HFFc6 (cell line): ENCODE results near the gene BIRC6. TPM values are rescaled to one million over a fixed set of nuclear protein-coding genes. Genes with fewer than 3 reads are reported as not detected.

Experiments used
- DNase-seq: peaks from one replicate; pipeline ENCODE4 v3.0.0-alpha.2; 2018
- H3K27ac Mint-ChIP-seq: 2 replicates; pipeline ENCODE4 v1.8.0; 2020; ENCODE audit warnings: mild to moderate bottlenecking, mixed read lengths
- H3K27me3 Mint-ChIP-seq: 2 replicates; pipeline ENCODE4 v1.8.0; 2021; ENCODE audit warnings: mild to moderate bottlenecking, moderate library complexity, mixed read lengths; ENCODE audit not compliant: insufficient read depth
- H3K36me3 Mint-ChIP-seq: 2 replicates; pipeline ENCODE4 v1.8.0; 2021; ENCODE audit warnings: low read depth, mixed read lengths
- H3K4me1 Mint-ChIP-seq: 2 replicates; pipeline ENCODE4 v1.8.0; 2020; ENCODE audit warnings: low read depth, mixed read lengths
- H3K4me3 Mint-ChIP-seq: 2 replicates; pipeline ENCODE4 v1.8.0; 2020; ENCODE audit warnings: mild to moderate bottlenecking, moderate library complexity, mixed read lengths
- H3K9me3 Mint-ChIP-seq: 2 replicates; pipeline ENCODE4 v1.8.0; 2020; ENCODE audit warnings: mild to moderate bottlenecking, mixed read lengths
- total RNA-seq, 6 experiments: library from RNA; stranded (reverse); fragmentation: NEBNext Ultra II Directional; extraction: Animal tissue kit (Norgen Biotek cat#: 25700); gene quantifications; 2 replicates in 1 of 6; 3 replicates in 5 of 6; pipeline ENCODE4 v1.2.3, GENCODE V29; 2021
- TF ChIP-seq, protein P1 (sequence below): fragments of 200-600 bp; sonication (generic); IDR thresholded peaks from 2 replicates; pipeline ENCODE4 v1.5.0; 2021; ENCODE audit warnings: antibody characterized with exemption, mild to moderate bottlenecking

BIRC6 gene
- total RNA-seq, 6 experiments from 2014 or later: 54.1 to 72.2 (median 57.7) TPM

DNA sequence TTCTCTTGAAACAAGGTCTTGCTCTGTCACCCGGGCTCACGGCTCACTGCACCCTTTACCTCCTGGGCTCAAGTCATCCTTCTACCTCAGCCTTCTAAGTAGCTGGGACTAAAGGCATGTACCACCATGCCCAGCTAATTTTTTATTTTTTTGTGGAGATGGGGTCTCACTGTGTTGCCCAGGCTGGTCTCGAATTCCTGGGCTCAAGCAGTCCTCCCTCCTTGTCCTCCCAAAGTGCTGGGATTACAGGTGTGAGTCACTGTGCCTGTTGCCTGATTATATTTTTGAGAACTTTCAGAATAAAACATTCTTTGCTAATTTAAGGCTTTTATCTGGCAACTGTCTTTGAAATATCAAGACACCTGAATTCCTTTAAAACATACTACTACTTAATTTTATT lies 47.9 kb downstream of the BIRC6 start:
- Mint-ChIP-seq H3K36me3 (peaks cover 15% of the 10 kb centered on the region), H3K27me3 (no peaks in the 10 kb centered on the region; the same call in 1 of the 2 replicates), H3K27ac (no peak overlapping the region), H3K9me3 (no peaks in the 10 kb centered on the region), H3K4me3 (no peak overlapping the region), H3K4me1 (peaks cover 6% of the 10 kb centered on the region; the same call in 1 of the 2 replicates)
- no peak for DNase-seq
- TF ChIP-seq, protein P1, sequence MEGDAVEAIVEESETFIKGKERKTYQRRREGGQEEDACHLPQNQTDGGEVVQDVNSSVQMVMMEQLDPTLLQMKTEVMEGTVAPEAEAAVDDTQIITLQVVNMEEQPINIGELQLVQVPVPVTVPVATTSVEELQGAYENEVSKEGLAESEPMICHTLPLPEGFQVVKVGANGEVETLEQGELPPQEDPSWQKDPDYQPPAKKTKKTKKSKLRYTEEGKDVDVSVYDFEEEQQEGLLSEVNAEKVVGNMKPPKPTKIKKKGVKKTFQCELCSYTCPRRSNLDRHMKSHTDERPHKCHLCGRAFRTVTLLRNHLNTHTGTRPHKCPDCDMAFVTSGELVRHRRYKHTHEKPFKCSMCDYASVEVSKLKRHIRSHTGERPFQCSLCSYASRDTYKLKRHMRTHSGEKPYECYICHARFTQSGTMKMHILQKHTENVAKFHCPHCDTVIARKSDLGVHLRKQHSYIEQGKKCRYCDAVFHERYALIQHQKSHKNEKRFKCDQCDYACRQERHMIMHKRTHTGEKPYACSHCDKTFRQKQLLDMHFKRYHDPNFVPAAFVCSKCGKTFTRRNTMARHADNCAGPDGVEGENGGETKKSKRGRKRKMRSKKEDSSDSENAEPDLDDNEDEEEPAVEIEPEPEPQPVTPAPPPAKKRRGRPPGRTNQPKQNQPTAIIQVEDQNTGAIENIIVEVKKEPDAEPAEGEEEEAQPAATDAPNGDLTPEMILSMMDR: no peak

GRCh38 chr2:32416519-32416918 lies 59.7 kb downstream of the BIRC6 start:
- H3K9me3 Mint-ChIP-seq: no peaks in the 10 kb centered on the region
- peaks cover 37% of the 10 kb centered on the region for H3K4me1 Mint-ChIP-seq
- H3K36me3 Mint-ChIP-seq: peaks cover 38% of the 10 kb centered on the region
- TF ChIP-seq, protein P1: no peak
- no peak overlapping the region for H3K27ac Mint-ChIP-seq
- H3K27me3 Mint-ChIP-seq: no peaks in the 10 kb centered on the region; the same call in 1 of the 2 replicates
- no peak overlapping the region for H3K4me3 Mint-ChIP-seq
- DNase-seq: no peak

DNA sequence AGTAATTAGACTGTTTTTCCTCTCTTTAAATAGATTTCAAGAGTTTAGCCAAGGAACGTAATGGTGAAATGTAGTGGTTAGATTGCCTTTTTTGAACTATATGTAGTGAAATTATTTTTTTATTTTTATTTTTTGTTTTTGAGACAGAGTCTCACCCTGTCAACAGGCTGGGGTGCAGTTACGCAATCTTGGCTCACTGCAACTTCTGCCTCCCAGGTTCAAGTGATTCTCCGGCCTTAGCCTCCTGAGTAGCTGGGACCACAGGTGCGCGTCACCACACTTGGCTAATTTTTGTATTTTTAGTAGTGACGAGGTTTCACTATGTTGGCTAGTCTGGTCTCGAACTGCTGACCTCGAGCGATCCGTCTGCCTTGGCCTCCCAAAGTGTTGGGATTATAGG lies 60.8 kb downstream of the BIRC6 start:
- no peak overlapping the region for H3K4me3 Mint-ChIP-seq
- no peaks in the 10 kb centered on the region for H3K9me3 Mint-ChIP-seq
- H3K27ac Mint-ChIP-seq: no peak overlapping the region
- no peaks in the 10 kb centered on the region; the same call in 1 of the 2 replicates for H3K27me3 Mint-ChIP-seq
- H3K36me3 Mint-ChIP-seq: peaks cover 49% of the 10 kb centered on the region
- H3K4me1 Mint-ChIP-seq: peaks cover 48% of the 10 kb centered on the region
- no peak for DNase-seq
- TF ChIP-seq, protein P1: no peak

DNA sequence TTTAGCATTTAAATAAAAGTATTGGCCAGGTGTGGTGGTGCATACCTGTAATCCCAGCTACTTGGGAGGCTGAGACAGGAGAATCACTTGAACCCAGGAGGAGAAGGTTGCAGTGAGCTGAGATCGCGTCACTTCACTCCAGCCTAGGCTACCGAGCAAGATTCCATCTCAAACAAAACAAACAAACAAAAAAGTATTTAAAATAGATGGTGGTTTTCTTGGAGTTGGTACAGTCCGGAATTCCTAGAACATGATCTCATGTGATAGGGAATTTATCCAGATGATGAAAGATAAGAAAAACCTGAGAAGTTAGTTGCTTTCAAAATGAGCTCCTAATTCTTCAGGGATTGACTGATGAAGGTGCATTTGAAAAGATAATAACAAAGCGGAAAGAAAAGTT lies 62.0 kb downstream of the BIRC6 start:
- peak; percentile 58 for DNase-seq
- H3K36me3 Mint-ChIP-seq: peaks cover 55% of the 10 kb centered on the region
- H3K9me3 Mint-ChIP-seq: no peaks in the 10 kb centered on the region
- TF ChIP-seq, protein P1: no peak
- peaks cover 59% of the 10 kb centered on the region for H3K4me1 Mint-ChIP-seq
- H3K4me3 Mint-ChIP-seq: no peak overlapping the region; the same call in 1 of the 2 replicates
- peak overlapping the region; percentile 32 for H3K27ac Mint-ChIP-seq
- H3K27me3 Mint-ChIP-seq: no peaks in the 10 kb centered on the region; the same call in 1 of the 2 replicates

GRCh38 chr2:32422133-32422532 lies 65.3 kb downstream of the BIRC6 start:
- DNase-seq: peak; percentile 3
- TF ChIP-seq, protein P1: no peak
- Mint-ChIP-seq H3K4me3 (peak overlapping the region; percentile 56), H3K27ac (peak overlapping the region; percentile 71), H3K4me1 (peaks cover 88% of the 10 kb centered on the region), H3K27me3 (no peaks in the 10 kb centered on the region; the same call in none of the 2 replicates), H3K9me3 (no peaks in the 10 kb centered on the region), H3K36me3 (peaks cover 65% of the 10 kb centered on the region)
